MCF 10A (cell line): ENCODE measurements around the gene DDX56. TPM values are rescaled to one million over a fixed set of nuclear protein-coding genes. Genes with fewer than 3 reads are reported as not detected.

ENCODE experiments used
- BruUV-seq: library from RNA; stranded (reverse); fragments of 400-500 nt; replicated peaks from 2 replicates; lab custom pipeline; 2021; lab: Mats Ljungman, UMichigan
- CTCF ChIA-PET: fragments of 300-600 bp; sonication (Branson Sonifier 250); formaldehyde crosslinking; extraction: SDS; loops from one replicate; lab custom pipeline; 2021; ENCODE audit warnings: antibody characterized with exemption, inconsistent platforms; lab: Yijun Ruan, JAX
- POLR2A ChIA-PET: fragments of 300-600, 350-650 bp; sonication (Branson Sonifier 250); formaldehyde crosslinking; extraction: SDS; loops from one replicate; lab custom pipeline; 2020; ENCODE audit warnings: antibody characterized with exemption, inconsistent platforms; lab: Yijun Ruan, JAX
- DNase-seq: peaks from one replicate; pipeline ENCODE4 v3.0.0-alpha.2; 2018; ENCODE audit not compliant: unreplicated experiment
- H3K27ac Mint-ChIP-seq: one replicate; pipeline ENCODE4 v1.8.0; 2022; ENCODE audit warnings: mild to moderate bottlenecking, low read depth, mixed read lengths; ENCODE audit not compliant: unreplicated experiment
- H3K27me3 Mint-ChIP-seq: one replicate; pipeline ENCODE4 v1.8.0; 2022; ENCODE audit warnings: mixed read lengths; ENCODE audit not compliant: insufficient read depth, unreplicated experiment
- H3K36me3 Mint-ChIP-seq: one replicate; pipeline ENCODE4 v1.8.0; 2022; ENCODE audit warnings: mild to moderate bottlenecking, moderate library complexity, mixed read lengths; ENCODE audit not compliant: insufficient read depth, unreplicated experiment
- H3K4me1 Mint-ChIP-seq: one replicate; pipeline ENCODE4 v1.8.0; 2022; ENCODE audit warnings: mixed read lengths; ENCODE audit not compliant: insufficient read depth, unreplicated experiment
- H3K4me3 Mint-ChIP-seq: one replicate; pipeline ENCODE4 v1.8.0; 2022; ENCODE audit warnings: mild to moderate bottlenecking, moderate library complexity, mixed read lengths; ENCODE audit not compliant: unreplicated experiment
- H3K9me3 Mint-ChIP-seq: one replicate; pipeline ENCODE4 v1.8.0; 2022; ENCODE audit warnings: mixed read lengths; ENCODE audit not compliant: unreplicated experiment
- CTCF ChIP-seq: fragments of 200-600 bp; IDR thresholded peaks from one replicate; pipeline ENCODE4 v1.8.0; 2022; ENCODE audit warnings: antibody characterized with exemption, mild to moderate bottlenecking; ENCODE audit not compliant: unreplicated experiment
- intact Hi-C: fragments of 100-400 bp; cut with micrococcal nuclease; formaldehyde crosslinking; loops from 2 replicates; pipeline ENCODE4 v1.14.1; 2022
- total RNA-seq: library from RNA; stranded (reverse); gene quantifications from 2 replicates; pipeline ENCODE4 v1.2.3, GENCODE V29; 2022

Gene DDX56
- total RNA-seq, 1 experiment from 2014 or later: 104 TPM

DNA sequence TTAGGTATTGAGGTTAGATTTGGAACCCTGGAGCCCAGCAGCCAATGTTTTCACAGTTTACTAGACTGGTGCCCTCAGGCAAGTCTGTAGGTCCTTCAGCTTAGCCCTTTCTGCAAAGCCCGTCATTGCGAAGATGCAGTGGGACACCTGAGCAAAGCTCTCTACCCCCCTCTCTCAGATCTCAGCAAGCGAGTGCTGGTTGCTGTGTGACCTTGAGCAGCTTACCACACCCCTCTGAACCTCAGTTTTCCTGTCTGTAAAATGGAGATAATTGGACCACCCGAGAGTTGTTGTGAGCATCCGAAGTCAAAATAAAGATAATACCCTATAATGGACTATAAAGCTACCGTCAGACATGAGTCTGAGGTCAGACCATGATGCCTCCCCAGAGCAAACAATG lies 36.3 kb downstream of the DDX56 start:
- no TSS peak for BruUV-seq
- TF ChIP-seq CTCF: no peak
- Mint-ChIP-seq H3K4me1 (no peaks in the 10 kb centered on the region), H3K27ac (no peak overlapping the region), H3K4me3 (no peak overlapping the region), H3K27me3 (no peaks in the 10 kb centered on the region), H3K9me3 (no peaks in the 10 kb centered on the region), H3K36me3 (no peaks in the 10 kb centered on the region)
- POLR2A ChIA-PET: interaction anchor here (0.7 kb wide), 1 partner anchor 62 kb away, joined by 3 read pairs; no protein-coding TSS in a partner anchor
- DNase-seq: no peak
- intact Hi-C loops: no loop called here
- CTCF ChIA-PET: interaction anchor here (0.7 to 1.7 kb wide), 2 partner anchors 30 to 48 kb away, joined by 3 to 5 read pairs; no protein-coding TSS in a partner anchor

DNA sequence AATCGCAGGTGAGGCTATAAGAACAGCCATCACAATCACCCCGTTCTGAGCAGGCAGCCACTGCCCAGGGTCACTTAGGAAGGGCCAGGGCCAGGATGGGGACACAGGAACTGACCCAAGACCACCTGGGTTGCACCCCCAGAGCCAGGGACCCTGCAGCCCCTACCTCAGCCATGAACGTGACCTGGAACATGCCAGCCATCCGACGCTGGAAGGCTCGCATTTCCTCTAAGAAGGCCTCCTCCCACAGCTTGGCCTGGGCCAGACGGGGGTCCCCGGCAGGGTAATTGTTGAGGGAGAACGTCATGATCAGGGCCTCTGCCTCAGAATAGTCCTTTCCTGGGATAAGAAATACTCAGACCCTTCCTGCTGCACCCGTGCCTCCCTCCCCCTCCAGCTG lies 37.6 kb downstream of the DDX56 start:
- Mint-ChIP-seq H3K4me1 (peaks cover 3% of the 10 kb centered on the region), H3K27ac (no peak overlapping the region), H3K36me3 (no peaks in the 10 kb centered on the region), H3K9me3 (no peaks in the 10 kb centered on the region), H3K4me3 (no peak overlapping the region), H3K27me3 (no peaks in the 10 kb centered on the region)
- DNase-seq: no peak
- intact Hi-C loops: no loop called here
- no peak for TF ChIP-seq CTCF
- BruUV-seq: no TSS peak
- CTCF ChIA-PET: interaction anchor here (1.5 to 2.4 kb wide), 4 partner anchors 10 to 31 kb away, joined by 4 to 12 read pairs (median 6); no protein-coding TSS in a partner anchor
- POLR2A ChIA-PET: no interaction called here

DNA sequence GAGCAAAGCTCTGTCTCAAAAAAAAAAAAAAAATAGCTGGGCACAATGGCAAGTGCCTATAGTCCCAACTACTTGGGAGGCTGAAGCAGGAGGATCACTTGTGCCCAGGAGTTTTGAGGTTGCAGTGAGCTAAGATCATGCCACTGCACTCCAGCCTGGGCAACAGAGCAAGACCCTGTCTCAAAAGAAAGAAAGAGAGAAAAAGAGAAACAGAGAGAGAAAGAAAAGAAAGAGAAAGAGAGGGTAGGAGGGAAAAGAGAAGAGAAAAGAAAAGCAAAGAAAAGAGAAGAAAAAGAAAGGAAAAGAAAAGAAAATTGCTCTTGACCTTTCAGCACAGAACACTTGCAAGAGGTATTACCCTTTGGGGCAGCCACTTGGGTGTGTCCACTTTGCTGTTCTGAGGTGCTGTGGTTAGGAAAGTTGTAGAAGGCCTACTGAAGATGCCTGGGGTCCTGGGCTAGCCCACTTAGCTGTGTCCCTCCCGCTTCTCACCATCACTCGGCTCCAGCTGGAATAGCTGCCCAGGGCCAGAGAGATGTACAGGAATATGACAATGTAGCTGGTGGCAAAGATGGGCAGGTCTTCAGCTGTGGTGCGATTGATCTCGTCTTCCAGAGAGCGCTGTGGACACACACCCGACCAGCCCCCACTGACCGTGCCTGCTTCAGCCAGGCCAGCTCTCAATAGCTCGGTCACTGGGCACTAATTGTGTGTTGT lies 38.2 kb downstream of the DDX56 start:
- no peaks in the 10 kb centered on the region for H3K9me3 Mint-ChIP-seq
- DNase-seq: no peak
- no peak for TF ChIP-seq CTCF
- intact Hi-C loops: no loop called here
- H3K4me1 Mint-ChIP-seq: peaks cover 9% of the 10 kb centered on the region
- no peaks in the 10 kb centered on the region for H3K27me3 Mint-ChIP-seq
- H3K36me3 Mint-ChIP-seq: no peaks in the 10 kb centered on the region
- no peak overlapping the region for H3K4me3 Mint-ChIP-seq
- ChIA-PET POLR2A (no interaction called here), CTCF (interaction anchor here (0.5 to 2.4 kb wide), 6 partner anchors 10 to 343 kb away, joined by 3 to 12 read pairs (median 4); no protein-coding TSS in a partner anchor)
- H3K27ac Mint-ChIP-seq: no peak overlapping the region
- BruUV-seq: no TSS peak

- ChIA-PET POLR2A (interaction anchor here (0.6 to 1.0 kb wide), 2 partner anchors 10 to 308 kb away, joined by 3 read pairs; no protein-coding TSS in a partner anchor), CTCF (interaction anchor here (0.7 to 2.4 kb wide), 5 partner anchors 9 to 86 kb away, joined by 5 to 12 read pairs (median 6); no protein-coding TSS in a partner anchor)
- intact Hi-C loops: no loop called here
- Mint-ChIP-seq H3K27ac (no peak overlapping the region), H3K9me3 (no peaks in the 10 kb centered on the region), H3K4me3 (no peak overlapping the region), H3K4me1 (peaks cover 9% of the 10 kb centered on the region), H3K27me3 (no peaks in the 10 kb centered on the region), H3K36me3 (peaks cover 5% of the 10 kb centered on the region)
- TF ChIP-seq CTCF: peak; percentile 53
- DNase-seq: peak; percentile 62
- no TSS peak for BruUV-seq
These were observed 39.2 kb downstream of the DDX56 start for GRCh38 chr7:44534501-44534900.
